Ascending aorta (tissue), 2 donors: ENCODE data around the gene CEP170B. TPM values are rescaled to one million over a fixed set of nuclear protein-coding genes. Genes with fewer than 3 reads are reported as not detected.

Experiments used
- DNase-seq, 2 donors: peaks; one replicate each; pipeline ENCODE4 v3.0.0-alpha.2; 2019; ENCODE audit warnings: low spot score in 2 of 2
- H3K27ac ChIP-seq, 2 donors: fragments of 200-600 bp; sonication (generic); one replicate each; pipeline ENCODE4 v1.5.1; 2016 to 2017; ENCODE audit warnings: mild to moderate bottlenecking in 1 of 2
- H3K27me3 ChIP-seq: fragments of 200-600 bp; sonication (generic); one replicate; pipeline ENCODE4 v1.5.1; 2017
- H3K36me3 ChIP-seq, 2 donors: fragments of 200-600 bp; sonication (generic); one replicate each; pipeline ENCODE4 v1.5.1; 2016
- H3K4me1 ChIP-seq, 2 donors: fragments of 200-600 bp; sonication (generic); one replicate each; pipeline ENCODE4 v1.5.1; 2016 to 2017; ENCODE audit warnings: mild to moderate bottlenecking in 1 of 2
- H3K4me3 ChIP-seq, 2 donors: fragments of 200-600 bp; sonication (generic); one replicate each; pipeline ENCODE4 v1.5.1; 2016 to 2017; ENCODE audit warnings: mild to moderate bottlenecking in 1 of 2
- H3K9me3 ChIP-seq, 2 donors: fragments of 200-600 bp; sonication (generic); one replicate each; pipeline ENCODE4 v1.5.1; 2016
- CTCF ChIP-seq, 3 experiments: fragments of 200-600 bp in 2 of 3; fragments of 450-650 bp in 1 of 3; sonication (generic) in 2 of 3; IDR thresholded peaks; one replicate each; pipeline ENCODE4 v1.5.1; 2016 to 2019; ENCODE audit warnings: antibody characterized with exemption in 3 of 3, mild to moderate bottlenecking in 1 of 3, moderate library complexity in 1 of 3
- intact Hi-C: fragments of 100-400 bp; cut with DNase I; formaldehyde crosslinking; loops from one replicate; pipeline ENCODE4 v1.15.1; 2023
- total RNA-seq: library from RNA; depleted of rRNA; stranded (reverse); fragments of >200 nt; gene quantifications from one replicate; pipeline ENCODE4 v1.1.0, GENCODE V29; 2016

The CEP170B gene
- total RNA-seq, 1 donor from 2014 or later: 39.1 TPM

- Histone ChIP-seq H3K27ac (no peak overlapping the region), H3K27me3 (no peaks in the 10 kb centered on the region), H3K4me1 (no peaks in the 10 kb centered on the region), H3K4me3 (no peak overlapping the region), H3K36me3 (peaks cover 20 to 31% of the 10 kb centered on the region in 2 donors), H3K9me3 (no peaks in the 10 kb centered on the region)
- intact Hi-C loops: no loop called here
- TF ChIP-seq CTCF (IDR thresholded peaks at IDR 0.05): no peak
- DNase-seq: no peak
Measured at GRCh38 chr14:104877806-104878550, 12.9 kb downstream of the CEP170B start.

- H3K27me3 ChIP-seq: no peaks in the 10 kb centered on the region
- TF ChIP-seq CTCF (IDR thresholded peaks at IDR 0.05): no peak
- H3K4me3 ChIP-seq: no peak overlapping the region
- H3K9me3 ChIP-seq: no peaks in the 10 kb centered on the region
- H3K27ac ChIP-seq: no peak overlapping the region
- H3K4me1 ChIP-seq: no peaks in the 10 kb centered on the region
- DNase-seq: no peak
- H3K36me3 ChIP-seq: peaks cover 26 to 37% of the 10 kb centered on the region in 2 donors
- intact Hi-C loops: no loop called here
Measured at GRCh38 chr14:104878582-104878981, 13.5 kb downstream of the CEP170B start.

- no peak for TF ChIP-seq CTCF (IDR thresholded peaks at IDR 0.05)
- Histone ChIP-seq H3K27ac (no peak overlapping the region), H3K27me3 (no peaks in the 10 kb centered on the region), H3K4me1 (no peaks in the 10 kb centered on the region), H3K9me3 (no peaks in the 10 kb centered on the region), H3K4me3 (no peak overlapping the region), H3K36me3 (peaks cover 34 to 45% of the 10 kb centered on the region in 2 donors)
- intact Hi-C loops: no loop called here
- DNase-seq: no peak
Measured at GRCh38 chr14:104879201-104879982, 14.3 kb downstream of the CEP170B start.

GRCh38 chr14:104879983-104880565 lies 15.0 kb downstream of the CEP170B start:
- H3K4me1 ChIP-seq: no peaks in the 10 kb centered on the region
- no peak overlapping the region for H3K4me3 ChIP-seq
- peaks cover 36 to 46% of the 10 kb centered on the region in 2 donors for H3K36me3 ChIP-seq
- intact Hi-C loops: no loop called here
- H3K27me3 ChIP-seq: no peaks in the 10 kb centered on the region
- H3K27ac ChIP-seq: no peak overlapping the region
- DNase-seq: peak in 1 of 2 donors; percentile 56
- H3K9me3 ChIP-seq: no peaks in the 10 kb centered on the region
- TF ChIP-seq CTCF (IDR thresholded peaks at IDR 0.05): no peak

- TF ChIP-seq CTCF (IDR thresholded peaks at IDR 0.05): no peak
- Histone ChIP-seq H3K36me3 (peaks cover 40 to 52% of the 10 kb centered on the region in 2 donors), H3K27ac (no peak overlapping the region), H3K4me1 (no peaks in the 10 kb centered on the region), H3K9me3 (no peaks in the 10 kb centered on the region), H3K27me3 (no peaks in the 10 kb centered on the region), H3K4me3 (no peak overlapping the region)
- no peak for DNase-seq
- intact Hi-C loops: no loop called here
Measured at GRCh38 chr14:104880584-104881210, 15.6 kb downstream of the CEP170B start.
